ENCODE results near the gene MST1R. TPM values are rescaled to one million over a fixed set of nuclear protein-coding genes. Genes with fewer than 3 reads are reported as not detected.
"Not testable (repeated sequence)": the region's sequence is repeated elsewhere in the genome, so short reads cannot be mapped to it uniquely, and the experiment has no call there.

MST1R gene
- polyA plus RNA-seq, 1 donor (not counting 4 experiments of a cell fraction or from before 2014, with no cell fraction given), result 106 TPM

DNA sequence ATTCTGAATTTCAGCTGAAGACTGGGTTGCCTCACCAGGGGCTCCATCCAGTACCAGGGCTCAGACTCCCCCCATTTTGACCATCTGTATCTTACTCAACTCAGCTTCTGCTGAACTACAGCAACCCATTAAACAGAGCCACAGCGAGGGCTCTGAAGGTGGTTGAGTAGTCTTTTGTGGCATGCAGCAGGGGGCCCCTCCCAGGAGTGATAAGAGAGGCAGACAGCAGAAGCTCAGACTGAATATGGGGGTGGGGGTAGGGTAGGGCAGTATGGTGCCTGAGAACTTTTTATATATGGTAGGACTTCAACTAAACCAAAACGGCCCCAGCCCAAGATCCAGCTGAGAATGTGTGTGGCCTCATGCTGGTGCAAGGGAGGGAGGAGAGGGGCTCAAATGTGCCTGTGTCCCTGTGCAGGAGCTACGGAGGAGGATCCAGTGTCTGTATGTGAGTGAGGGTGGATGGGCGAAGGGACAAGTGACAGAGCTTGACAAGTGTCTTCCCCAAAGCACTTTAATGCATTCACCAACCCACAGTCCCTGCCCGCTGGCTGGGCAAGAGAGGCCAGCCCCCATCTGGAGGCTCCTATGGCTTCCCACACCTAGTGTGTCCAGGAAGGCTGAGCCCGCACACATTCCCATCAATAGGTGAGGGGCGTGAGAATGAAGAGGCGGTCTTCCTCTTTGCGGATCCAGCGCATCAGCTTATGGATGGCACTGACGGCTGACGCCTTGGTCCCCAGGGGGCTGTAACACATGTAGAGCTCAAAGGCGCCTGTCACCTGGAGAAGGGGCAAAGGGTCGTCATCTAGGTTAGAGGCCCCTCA is 4.9 kb upstream of the MST1R start:
- H4K20me1 ChIP-seq (ENCODE audit: control insufficient read depth, extremely low read depth, insufficient read depth, low read length), result no peaks in the 10 kb centered on the region
- H3K27me3 ChIP-seq (ENCODE audit: control insufficient read depth, extremely low read depth, insufficient read depth, low read length), result no peaks in the 10 kb centered on the region
- H2AFZ ChIP-seq (ENCODE audit: control insufficient read depth, low read length), result no peak overlapping the region
- H3K36me3 ChIP-seq (ENCODE audit: control insufficient read depth in 2 of 2, extremely low read depth in 1 of 2, insufficient read depth in 2 of 2, low read length in 2 of 2), result peaks cover 10 to 20% of the 10 kb centered on the region in 2 experiments
- H3K4me3 ChIP-seq (ENCODE audit: control insufficient read depth in 2 of 3, extremely low read depth in 1 of 3, insufficient read depth in 2 of 3, low read depth in 1 of 3, low read length in 3 of 3), result no peak overlapping the region
- H3K79me2 ChIP-seq (ENCODE audit: control insufficient read depth, insufficient read depth, low read length), result peaks cover 4% of the 10 kb centered on the region
- dilution Hi-C loops (cut with MboI; ENCODE audit: extremely low pct_ligation_motif_present, low sequenced_read_pairs), result no loop called here
- no peak overlapping the region for H3K4me2 ChIP-seq (ENCODE audit: control insufficient read depth, extremely low read depth, insufficient read depth, low read depth, low read length)
- no peak overlapping the region for H3K9ac ChIP-seq (ENCODE audit: control insufficient read depth, extremely low read depth, insufficient read depth, low read length)
- H3K9me3 ChIP-seq (ENCODE audit: control insufficient read depth, low read depth, low read length), result no peaks in the 10 kb centered on the region
- no peak for TF ChIP-seq EZH2 (IDR thresholded peaks at IDR 0.05; ENCODE audit: low read length)
- TF ChIP-seq, protein P1, sequence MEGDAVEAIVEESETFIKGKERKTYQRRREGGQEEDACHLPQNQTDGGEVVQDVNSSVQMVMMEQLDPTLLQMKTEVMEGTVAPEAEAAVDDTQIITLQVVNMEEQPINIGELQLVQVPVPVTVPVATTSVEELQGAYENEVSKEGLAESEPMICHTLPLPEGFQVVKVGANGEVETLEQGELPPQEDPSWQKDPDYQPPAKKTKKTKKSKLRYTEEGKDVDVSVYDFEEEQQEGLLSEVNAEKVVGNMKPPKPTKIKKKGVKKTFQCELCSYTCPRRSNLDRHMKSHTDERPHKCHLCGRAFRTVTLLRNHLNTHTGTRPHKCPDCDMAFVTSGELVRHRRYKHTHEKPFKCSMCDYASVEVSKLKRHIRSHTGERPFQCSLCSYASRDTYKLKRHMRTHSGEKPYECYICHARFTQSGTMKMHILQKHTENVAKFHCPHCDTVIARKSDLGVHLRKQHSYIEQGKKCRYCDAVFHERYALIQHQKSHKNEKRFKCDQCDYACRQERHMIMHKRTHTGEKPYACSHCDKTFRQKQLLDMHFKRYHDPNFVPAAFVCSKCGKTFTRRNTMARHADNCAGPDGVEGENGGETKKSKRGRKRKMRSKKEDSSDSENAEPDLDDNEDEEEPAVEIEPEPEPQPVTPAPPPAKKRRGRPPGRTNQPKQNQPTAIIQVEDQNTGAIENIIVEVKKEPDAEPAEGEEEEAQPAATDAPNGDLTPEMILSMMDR (optimal IDR thresholded peaks at IDR 0.05 in 1 of 3, IDR thresholded peaks at IDR 0.05 in 1 of 3, conservative IDR thresholded peaks at IDR 0.05 in 1 of 3; ENCODE audit: extremely low read depth in 1 of 3, insufficient read depth in 2 of 3, low read length in 3 of 3), result no peak
- no peak for FAIRE-seq
- no peak for DNase-seq (ENCODE audit: low read depth, low spot score)
- H3K4me1 ChIP-seq (ENCODE audit: control insufficient read depth, extremely low read depth, insufficient read depth, low read length), result peaks cover 20% of the 10 kb centered on the region
- H3K9me1 ChIP-seq (ENCODE audit: control insufficient read depth, extremely low read depth, insufficient read depth, low read length), result no peaks in the 10 kb centered on the region
- H3K27ac ChIP-seq (ENCODE audit: control insufficient read depth, insufficient read depth, low read length), result no peak overlapping the region

DNA sequence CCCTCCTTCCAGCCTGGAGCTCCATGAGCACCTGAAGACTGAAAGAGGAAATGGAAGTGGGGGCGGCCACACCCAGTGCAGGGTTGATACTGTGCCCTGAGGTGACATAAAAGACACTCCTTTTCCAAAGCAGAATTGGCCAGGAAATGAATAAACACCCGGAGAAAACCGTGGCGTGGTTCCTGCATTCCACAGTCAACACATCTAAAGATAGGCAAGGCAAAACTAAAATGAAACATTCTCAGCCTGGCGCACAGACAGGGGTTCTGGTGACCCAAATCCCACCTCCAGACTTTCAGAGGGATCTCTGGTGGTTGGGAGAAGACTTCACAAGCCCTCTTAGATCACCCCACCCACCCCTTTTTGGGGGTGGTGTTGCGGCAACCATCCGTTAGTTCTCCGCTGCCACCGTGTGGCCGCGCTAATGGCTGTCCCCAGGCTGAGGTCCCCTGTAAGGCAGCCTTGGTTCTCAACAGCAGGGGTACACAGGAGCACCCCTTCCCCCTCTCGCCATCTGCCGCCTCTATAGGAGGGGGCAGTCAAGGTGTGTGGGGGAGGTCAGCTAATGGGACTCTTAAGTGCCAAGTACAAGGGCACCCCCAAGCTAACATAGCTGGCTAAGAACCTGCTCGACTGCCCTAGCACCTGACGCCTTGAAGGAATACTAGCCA is 2.5 kb upstream of the MST1R start:
- no peak for TF ChIP-seq EZH2 (IDR thresholded peaks at IDR 0.05; ENCODE audit: low read length)
- TF ChIP-seq, protein P1 (optimal IDR thresholded peaks at IDR 0.05 in 1 of 3, IDR thresholded peaks at IDR 0.05 in 1 of 3, conservative IDR thresholded peaks at IDR 0.05 in 1 of 3; ENCODE audit: extremely low read depth in 1 of 3, insufficient read depth in 2 of 3, low read length in 3 of 3), result peak in 2 of 3 experiments; percentile 65 to 73
- H3K27ac ChIP-seq (ENCODE audit: control insufficient read depth, insufficient read depth, low read length), result peak overlapping the region; percentile 61
- no peaks in the 10 kb centered on the region for H3K9me3 ChIP-seq (ENCODE audit: control insufficient read depth, low read depth, low read length)
- H3K4me1 ChIP-seq (ENCODE audit: control insufficient read depth, extremely low read depth, insufficient read depth, low read length), result peaks cover 20% of the 10 kb centered on the region
- H3K79me2 ChIP-seq (ENCODE audit: control insufficient read depth, insufficient read depth, low read length), result peaks cover 27% of the 10 kb centered on the region
- peak overlapping the region; percentile 32 for H2AFZ ChIP-seq (ENCODE audit: control insufficient read depth, low read length)
- H4K20me1 ChIP-seq (ENCODE audit: control insufficient read depth, extremely low read depth, insufficient read depth, low read length), result no peaks in the 10 kb centered on the region
- H3K4me2 ChIP-seq (ENCODE audit: control insufficient read depth, extremely low read depth, insufficient read depth, low read depth, low read length), result peak overlapping the region; percentile 83
- H3K27me3 ChIP-seq (ENCODE audit: control insufficient read depth, extremely low read depth, insufficient read depth, low read length), result no peaks in the 10 kb centered on the region
- dilution Hi-C loops (cut with MboI; ENCODE audit: extremely low pct_ligation_motif_present, low sequenced_read_pairs), result no loop called here
- peak overlapping the region; percentile 61 for H3K9ac ChIP-seq (ENCODE audit: control insufficient read depth, extremely low read depth, insufficient read depth, low read length)
- H3K4me3 ChIP-seq (ENCODE audit: control insufficient read depth in 2 of 3, extremely low read depth in 1 of 3, insufficient read depth in 2 of 3, low read depth in 1 of 3, low read length in 3 of 3), result peak overlapping the region; percentile 25 to 69 (median 63)
- no peak for DNase-seq (ENCODE audit: low read depth, low spot score)
- H3K9me1 ChIP-seq (ENCODE audit: control insufficient read depth, extremely low read depth, insufficient read depth, low read length), result no peaks in the 10 kb centered on the region
- peak; percentile 92 for FAIRE-seq
- peaks cover 8 to 18% of the 10 kb centered on the region in 2 experiments for H3K36me3 ChIP-seq (ENCODE audit: control insufficient read depth in 2 of 2, extremely low read depth in 1 of 2, insufficient read depth in 2 of 2, low read length in 2 of 2)

DNA sequence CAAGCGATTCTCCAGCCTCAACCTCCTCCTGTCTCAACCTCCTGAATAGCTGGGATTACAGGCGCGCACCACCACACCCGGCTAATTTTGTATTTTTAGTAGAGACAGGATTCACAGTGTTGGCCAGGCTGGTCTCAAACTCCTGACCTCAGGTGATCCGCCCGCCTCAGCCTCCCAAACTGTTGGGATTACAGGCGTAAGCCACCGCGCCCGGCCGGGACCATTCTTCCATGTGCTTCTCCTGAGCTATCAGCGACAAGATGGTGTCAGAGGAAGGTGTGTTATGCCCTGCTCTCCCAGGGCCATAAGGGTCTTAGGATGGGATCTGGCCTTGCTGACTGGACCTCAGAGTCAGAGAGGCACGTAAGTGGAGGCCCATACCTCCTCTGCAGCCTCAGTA is 775 bp upstream of the MST1R start:
- H3K9ac ChIP-seq (ENCODE audit: control insufficient read depth, extremely low read depth, insufficient read depth, low read length); FAIRE-seq; H4K20me1 ChIP-seq (ENCODE audit: control insufficient read depth, extremely low read depth, insufficient read depth, low read length); H3K9me3 ChIP-seq (ENCODE audit: control insufficient read depth, low read depth, low read length); H2AFZ ChIP-seq (ENCODE audit: control insufficient read depth, low read length); H3K27ac ChIP-seq (ENCODE audit: control insufficient read depth, insufficient read depth, low read length); H3K27me3 ChIP-seq (ENCODE audit: control insufficient read depth, extremely low read depth, insufficient read depth, low read length); DNase-seq (ENCODE audit: low read depth, low spot score); dilution Hi-C loops (cut with MboI; ENCODE audit: extremely low pct_ligation_motif_present, low sequenced_read_pairs); H3K4me3 ChIP-seq (ENCODE audit: control insufficient read depth in 2 of 3, extremely low read depth in 1 of 3, insufficient read depth in 2 of 3, low read depth in 1 of 3, low read length in 3 of 3); H3K9me1 ChIP-seq (ENCODE audit: control insufficient read depth, extremely low read depth, insufficient read depth, low read length): not testable (repeated sequence)
- Histone ChIP-seq H3K4me1 (ENCODE audit: control insufficient read depth, extremely low read depth, insufficient read depth, low read length) (peaks cover 33% of the 10 kb centered on the region), H3K36me3 (ENCODE audit: control insufficient read depth in 2 of 2, extremely low read depth in 1 of 2, insufficient read depth in 2 of 2, low read length in 2 of 2) (peaks cover 1 to 13% of the 10 kb centered on the region in 2 experiments), H3K79me2 (ENCODE audit: control insufficient read depth, insufficient read depth, low read length) (peaks cover 39% of the 10 kb centered on the region), H3K4me2 (ENCODE audit: control insufficient read depth, extremely low read depth, insufficient read depth, low read depth, low read length) (peak overlapping the region; percentile 30)

All from keratinocyte (primary cell).